ENCODE data around the gene ABO.
"Not testable (repeated sequence)": the region's sequence is repeated elsewhere in the genome, so short reads cannot be mapped to it uniquely, and the experiment has no call there.

ABO gene

DNA sequence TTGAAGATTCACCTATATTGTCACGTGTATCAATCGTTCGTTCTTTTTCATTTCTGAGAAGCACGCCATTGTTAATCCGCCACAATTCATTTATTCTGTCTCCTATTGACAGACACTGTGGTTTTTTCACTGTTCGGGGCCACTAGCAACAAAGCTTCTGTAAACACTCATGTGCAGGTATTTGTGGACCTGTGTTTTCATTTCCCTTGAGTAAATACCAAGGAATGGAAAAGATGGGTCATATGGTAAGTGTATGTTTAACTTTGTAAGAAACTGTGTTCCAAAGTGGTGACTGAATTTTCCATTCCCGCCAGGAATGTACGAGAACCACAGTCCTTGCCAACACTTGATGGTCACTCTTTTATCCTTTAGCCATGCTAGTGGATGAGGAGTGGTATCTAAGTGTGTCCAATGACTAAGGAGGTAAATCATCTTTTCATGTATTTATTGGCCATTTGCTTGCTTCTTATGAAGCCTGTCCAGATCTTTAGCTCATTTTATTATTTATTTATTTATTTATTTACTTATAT lies 10.7 kb downstream of the ABO start:
- no peak for DNase-seq (ENCODE audit: low read depth in 1 of 2, low spot score in 1 of 2)

DNA sequence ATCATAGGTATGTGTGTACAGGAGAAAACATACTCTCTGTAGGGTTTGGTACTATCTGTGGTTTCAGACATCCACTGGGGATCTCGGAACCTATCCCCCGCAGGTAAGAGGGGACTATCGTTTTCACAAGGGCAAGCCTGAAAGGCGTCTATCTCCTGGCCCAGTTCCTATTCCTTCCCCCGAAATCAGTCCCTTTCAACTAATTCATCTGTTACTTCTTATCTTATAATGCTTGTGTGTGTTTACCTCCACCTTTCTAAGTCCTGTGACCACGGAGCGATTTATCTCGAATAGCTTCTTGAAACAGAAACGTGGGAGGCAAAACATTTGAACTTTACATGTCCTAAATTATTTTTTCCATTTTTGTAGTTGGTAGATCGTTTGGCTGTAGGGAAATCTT lies 11.4 kb downstream of the ABO start:
- no peak for DNase-seq (ENCODE audit: low read depth in 1 of 2, low spot score in 1 of 2)

DNA sequence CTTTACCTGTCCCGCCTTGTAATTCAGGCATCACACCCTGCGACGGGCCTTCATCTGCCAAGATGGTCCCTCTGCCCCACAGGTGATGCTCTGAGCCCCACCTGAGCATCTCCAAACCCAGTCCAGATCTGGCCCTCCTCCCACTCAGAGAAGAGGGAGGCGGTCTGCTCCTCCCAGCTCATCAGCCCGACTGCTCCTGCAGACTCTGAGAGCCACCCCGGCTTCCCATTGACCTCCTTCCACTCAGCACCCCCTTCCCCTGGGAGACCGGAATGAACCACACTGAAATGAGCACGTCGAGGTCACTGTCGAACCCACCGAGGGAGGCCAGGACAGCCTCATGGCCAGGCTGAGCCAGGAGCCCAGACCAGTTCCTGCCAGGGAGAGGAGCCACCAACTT lies 12.8 kb downstream of the ABO start:
- DNase-seq (ENCODE audit: low read depth in 1 of 2, low spot score in 1 of 2), result no peak

DNA sequence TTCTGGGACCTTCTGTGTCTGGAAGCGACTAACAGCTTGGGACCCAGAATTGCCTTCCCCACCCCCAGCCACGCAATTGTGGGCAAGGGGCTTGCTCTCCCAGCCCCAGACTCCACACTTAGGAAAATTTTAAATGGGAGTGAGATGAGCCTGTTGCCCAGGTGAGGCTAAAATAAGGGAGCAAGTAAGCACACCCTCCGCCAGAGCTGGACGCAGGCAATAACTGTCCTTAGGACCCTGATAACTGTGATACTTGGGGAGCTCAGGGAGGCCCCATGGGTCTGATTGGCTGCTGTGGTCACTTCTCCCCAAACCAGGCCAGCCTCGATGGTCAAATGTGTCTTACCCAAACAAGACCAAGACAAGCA lies 13.3 kb downstream of the ABO start:
- no peak for DNase-seq (ENCODE audit: low read depth in 1 of 2, low spot score in 1 of 2)

DNA sequence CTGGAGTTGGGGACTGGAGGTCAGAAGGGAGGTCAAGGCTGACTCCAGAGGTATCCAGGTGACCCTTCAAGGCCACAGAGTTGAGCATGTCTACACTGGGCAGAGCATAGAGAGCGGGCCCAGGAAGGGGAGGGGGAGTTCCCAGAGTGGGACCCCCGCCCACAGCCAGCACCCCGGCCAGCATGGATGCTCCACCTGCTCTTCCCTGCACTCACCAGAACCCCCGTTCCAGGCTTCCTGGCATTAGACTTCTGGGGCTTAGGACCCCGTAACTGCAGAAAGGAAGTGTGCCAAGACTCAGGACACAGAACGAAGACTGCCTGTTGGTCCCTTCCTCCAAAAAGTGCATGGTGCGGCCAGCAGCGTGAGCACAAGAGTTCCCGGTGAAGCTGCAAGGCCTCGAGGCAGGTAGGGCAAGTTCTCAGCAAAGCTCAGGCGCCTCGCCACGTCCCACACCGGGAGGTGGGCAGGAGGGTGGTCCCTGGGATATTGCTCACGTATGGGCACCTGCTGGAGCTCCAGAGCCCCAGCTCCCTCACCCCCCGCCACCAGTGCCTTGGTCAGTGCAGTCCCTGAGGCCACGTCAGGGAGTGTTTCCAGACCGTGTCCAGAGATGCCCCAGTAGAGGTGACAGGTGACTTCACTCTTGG lies 13.8 kb downstream of the ABO start:
- DNase-seq (ENCODE audit: low read depth in 1 of 2, low spot score in 1 of 2), result no peak

DNA sequence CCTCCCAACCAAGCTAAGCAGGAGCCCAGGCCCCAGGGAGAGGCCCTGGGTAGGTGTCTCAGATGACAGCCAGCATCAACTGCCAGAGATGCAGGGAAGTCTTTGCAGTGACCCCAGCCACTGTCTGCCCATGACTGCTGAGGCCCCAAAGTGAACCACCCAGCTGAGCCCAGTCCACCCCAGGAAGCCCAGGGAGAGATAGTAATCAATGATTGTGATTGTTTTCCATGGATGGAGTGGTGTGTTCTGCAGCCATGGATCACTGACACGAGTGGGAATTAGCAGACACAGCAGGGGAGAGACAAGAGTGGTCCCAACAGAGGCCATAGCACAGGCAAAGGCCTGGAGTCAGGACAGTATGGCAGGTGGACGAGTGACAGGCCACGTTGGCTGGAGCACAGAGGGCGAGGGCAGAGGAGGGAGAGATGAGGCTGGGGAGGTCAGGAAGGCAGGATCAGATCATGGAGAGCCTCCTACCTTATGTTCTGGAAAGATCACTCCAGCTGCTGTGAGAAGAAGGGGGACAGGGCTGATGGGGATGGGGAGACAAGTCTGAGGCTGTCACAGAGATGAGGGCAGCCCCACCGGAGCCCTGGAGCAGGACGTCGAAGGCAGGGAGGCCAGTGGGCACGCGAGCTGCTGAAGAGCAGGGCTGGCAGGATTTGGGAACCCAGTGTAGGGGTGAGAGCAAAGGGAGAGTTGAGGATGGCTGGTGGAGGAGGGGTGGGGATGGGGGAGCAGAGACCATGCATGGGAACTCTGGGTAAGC lies 14.5 kb downstream of the ABO start:
- DNase-seq (ENCODE audit: low read depth in 1 of 2, low spot score in 1 of 2), result no peak

DNA sequence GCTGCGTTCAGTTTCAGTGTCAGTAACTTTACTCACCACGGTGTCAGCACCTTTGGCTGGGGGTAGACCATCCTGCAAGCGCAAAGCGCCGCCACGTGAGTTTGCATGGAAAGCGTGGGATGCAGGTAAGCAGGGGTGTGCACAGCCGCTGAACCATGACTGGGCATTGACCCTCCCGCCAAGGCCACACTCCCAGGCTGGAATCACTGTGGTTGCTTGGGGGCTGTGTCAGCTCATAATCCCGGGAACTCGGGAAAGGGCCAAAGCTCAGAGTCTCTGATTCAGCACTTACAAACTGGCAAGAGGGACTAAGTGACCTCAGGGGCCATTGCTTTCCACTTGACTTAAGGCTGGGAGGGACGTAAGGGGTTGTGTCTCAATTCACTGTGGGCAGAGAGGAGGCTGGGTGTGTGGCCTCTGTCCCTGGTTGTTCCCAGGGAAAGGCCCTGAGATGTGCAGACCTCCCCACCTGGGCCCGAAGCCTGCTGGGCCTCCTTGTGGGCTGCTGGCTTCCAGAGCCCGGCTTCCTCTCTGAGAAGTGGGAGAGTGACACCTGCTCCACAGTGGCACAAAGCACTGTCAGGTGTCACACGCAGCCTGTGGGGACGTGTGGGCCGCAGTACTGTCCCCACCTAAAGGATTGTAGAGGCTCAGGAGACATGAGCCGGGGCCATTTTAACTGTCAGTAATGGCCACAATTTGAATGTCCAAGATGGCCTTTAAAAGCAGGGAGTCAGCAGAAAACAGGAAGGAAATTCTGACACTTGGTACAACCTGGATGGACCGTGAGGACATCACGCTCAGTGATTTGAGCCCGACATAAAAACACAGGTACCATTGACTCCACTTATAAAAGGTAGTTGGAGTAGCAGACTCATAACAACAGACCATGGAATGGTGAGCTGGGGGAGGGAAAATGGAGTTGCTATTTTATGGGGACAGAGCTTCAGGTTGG lies 16.7 kb downstream of the ABO start:
- DNase-seq (ENCODE audit: low read depth in 1 of 2, low spot score in 1 of 2), result no peak

DNA sequence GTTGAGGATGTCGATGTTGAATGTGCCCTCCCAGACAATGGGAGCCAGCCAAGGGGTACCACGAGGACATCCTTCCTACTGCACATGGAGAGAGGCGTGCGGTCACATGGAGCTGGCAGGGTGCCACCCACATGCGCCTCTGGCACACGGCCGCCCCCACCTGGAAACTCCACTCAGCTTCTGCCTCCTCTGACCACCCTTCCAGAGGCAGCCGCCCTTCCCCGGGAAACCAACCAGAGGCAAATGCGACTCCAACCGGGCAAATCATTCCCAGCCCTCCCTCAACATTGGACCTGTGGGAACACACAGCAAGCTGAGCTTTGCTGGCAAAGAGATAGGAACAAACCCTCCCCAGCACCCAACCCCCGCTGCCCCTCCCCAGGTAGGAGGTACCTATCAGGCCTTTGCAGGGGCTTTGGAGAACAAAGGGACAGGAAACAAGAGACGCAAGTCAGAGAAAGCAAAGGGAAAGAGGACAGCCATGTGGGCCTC lies 17.5 kb downstream of the ABO start:
- DNase-seq (ENCODE audit: low read depth in 1 of 2, low spot score in 1 of 2), result no peak

DNA sequence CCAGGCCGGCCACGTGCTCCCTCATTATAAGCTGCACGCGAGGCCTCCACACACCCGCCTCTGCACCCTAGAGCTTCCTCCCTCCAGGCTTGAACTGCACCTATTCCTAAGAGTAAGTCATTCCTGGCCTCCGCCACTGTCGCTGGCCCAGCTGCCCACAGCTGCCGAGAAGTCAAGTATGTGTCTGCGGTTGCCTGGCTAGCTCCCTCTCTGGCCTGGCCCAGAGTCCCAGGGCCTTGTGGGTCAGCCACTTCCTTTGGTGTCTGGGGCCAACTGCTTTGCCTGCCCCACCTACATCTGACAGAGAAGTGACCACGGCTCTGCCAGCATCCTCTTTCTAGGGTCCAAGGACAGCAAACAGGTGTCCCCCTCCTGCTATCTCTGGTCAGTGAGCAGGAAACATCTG lies 18.3 kb downstream of the ABO start:
- DNase-seq (ENCODE audit: low read depth in 1 of 2, low spot score in 1 of 2), result no peak

DNA sequence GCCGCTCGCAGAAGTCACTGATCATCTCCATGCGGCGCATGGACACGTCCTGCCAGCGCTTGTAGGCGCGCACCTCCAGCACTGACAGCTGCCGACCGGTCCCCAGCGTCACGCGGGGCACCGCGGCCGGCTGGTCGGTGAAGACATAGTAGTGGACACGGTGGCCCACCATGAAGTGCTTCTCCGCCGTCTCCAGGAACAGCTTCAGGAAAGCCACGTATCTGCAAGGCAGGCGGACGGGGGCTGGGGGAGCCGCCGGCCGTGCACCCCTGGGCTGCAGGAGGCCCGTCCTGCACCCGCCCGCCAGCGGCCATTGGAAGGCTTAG lies 18.9 kb downstream of the ABO start:
- DNase-seq (ENCODE audit: low read depth in 1 of 2, low spot score in 1 of 2), result no peak

DNA sequence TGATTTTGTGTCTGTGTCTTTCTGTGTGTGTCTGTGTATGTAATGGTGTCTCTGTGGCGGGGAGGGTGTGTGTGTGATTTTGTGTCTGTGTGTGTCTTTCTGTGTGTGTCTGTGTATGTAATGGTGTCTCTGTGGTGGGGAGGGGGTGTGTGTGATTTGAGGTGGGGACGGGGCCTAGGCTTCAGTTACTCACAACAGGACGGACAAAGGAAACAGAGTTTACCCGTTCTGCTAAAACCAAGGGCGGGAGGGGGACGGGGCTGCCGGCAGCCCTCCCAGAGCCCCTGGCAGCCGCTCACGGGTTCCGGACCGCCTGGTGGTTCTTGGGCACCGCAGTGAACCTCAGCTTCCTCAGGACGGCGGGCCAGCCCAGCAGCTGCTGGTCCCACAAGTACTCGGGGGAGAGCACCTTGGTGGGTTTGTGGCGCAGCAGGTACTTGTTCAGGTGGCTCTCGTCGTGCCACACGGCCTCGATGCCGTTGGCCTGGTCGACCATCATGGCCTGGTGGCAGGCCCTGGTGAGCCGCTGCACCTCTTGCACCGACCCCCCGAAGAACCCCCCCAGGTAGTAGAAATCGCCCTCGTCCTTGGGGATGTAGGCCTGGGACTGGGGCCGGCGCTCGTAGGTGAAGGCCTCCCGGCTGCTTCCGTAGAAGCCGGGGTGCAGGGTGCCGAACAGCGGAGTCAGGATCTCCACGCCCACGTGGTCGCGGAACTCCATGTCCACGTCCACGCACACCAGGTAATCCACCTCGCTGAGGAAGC lies 19.4 kb downstream of the ABO start:
- no peak for DNase-seq (ENCODE audit: low read depth in 1 of 2, low spot score in 1 of 2)

DNA sequence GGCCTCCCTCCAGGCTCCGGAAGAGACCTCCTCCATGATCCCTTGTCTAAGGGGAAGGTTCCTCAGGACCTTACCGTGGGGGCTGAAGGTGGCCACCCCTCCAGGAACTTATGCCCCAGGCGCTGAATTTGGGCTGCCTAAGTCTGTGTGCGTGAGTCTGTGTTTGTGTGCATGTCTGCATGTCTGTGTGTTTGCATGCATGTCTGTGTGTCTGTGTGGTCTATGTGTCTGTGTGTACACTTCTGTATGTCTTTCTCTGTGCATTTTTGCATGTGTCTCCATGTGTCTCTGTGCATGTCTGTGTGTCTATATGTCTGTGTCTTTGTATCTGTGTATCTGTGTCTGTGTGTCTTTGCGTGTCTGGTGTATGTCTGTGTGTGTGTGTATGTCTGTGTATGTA lies 20.5 kb downstream of the ABO start:
- no peak for DNase-seq (ENCODE audit: low read depth in 1 of 2, low spot score in 1 of 2)

DNA sequence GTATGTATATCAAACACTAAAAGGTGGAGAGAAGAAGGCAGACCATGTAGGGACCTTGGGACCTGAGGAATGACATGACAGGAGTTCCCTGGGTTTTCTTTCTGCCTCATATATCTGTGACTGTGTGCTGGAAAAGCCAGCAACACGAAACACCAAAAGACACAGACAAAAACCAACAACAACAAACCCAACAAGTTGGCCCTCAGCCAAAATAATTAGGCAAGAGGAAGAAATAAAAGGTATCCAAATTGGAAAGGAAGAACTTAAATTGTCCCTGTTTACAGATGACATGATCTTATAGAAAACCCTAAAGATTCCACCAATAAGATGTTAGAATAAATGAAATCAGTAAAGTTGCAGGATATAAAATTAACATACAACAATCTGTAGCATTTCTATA lies 21.7 kb downstream of the ABO start:
- DNase-seq (ENCODE audit: low read depth in 1 of 2, low spot score in 1 of 2), result no peak

DNA sequence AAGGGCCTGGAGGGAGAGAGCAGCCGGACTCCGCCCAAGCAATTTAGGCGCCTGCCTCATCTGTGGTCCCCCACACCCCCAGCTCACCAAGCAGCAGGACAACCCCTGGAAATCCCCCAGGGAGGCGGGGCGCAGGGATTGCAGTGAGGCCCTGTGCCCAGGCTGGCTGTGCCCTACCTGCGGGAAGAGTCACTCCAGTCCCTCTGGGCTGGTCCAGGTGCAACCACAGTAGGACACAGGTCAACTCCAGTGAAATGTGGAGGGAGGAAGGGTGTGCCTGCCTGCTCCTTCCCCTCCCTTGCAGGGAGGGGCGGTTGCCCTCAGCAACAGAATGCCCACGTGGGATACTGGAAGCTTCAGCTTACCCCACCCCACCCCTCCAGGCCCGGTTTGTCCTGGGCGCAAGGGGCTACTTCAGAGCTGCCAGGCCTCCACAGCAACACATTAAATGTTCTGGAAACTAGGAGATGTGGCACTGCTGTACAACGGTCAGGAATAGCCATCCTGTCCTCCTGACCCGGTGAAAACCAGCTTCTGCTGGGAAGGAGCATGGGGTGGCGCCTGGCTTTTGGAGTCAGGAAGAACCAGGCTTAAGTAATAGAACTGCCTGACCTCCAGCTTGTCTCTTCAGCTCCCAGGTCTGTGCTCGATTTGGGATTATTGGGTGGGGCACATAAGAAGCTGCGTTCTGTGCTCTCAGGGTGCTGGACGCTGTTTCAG lies 22.5 kb downstream of the ABO start:
- no peak for DNase-seq (ENCODE audit: low read depth in 1 of 2, low spot score in 1 of 2)

DNA sequence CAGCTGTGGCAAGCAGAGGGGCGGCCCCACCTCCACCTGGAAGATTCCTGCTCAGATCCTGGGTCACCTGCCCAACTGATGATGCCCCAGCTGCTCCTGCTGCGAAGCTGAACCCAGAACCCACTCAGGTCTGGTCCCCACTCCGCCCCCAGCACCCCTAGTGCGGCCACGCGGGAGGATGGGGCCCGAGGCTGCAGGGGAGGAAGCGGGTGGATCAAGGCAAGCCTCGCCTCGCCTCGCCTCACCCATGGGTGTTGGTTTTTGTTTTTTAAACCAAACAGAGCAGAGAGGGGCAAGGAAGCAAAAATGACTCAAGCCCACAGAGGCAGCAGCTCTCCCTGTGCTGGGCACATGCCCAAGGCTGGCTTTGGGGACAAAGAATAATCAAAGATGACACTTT lies 23.2 kb downstream of the ABO start:
- no peak for DNase-seq (ENCODE audit: low read depth in 1 of 2, low spot score in 1 of 2)

DNA sequence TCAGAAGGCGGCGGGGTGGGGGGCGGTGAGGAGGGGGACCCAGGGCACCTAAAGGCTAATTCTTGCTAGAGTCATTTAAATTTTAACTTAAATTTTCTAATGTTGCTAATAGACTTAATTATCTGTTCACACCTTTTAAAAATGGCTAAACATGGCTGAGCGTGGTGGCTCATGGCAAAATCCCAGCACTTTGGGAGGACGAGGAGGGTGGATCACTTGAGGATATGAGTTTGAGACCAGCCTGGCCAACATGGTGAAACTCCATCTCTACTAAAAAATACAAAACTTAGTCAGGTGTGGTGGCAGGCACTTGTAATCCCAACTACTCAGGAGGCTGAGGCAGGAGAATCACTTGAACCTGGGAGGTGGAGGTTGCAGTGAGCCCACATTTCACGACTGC lies 23.8 kb downstream of the ABO start:
- not testable (repeated sequence) for DNase-seq (ENCODE audit: low read depth in 1 of 2, low spot score in 1 of 2)

DNA sequence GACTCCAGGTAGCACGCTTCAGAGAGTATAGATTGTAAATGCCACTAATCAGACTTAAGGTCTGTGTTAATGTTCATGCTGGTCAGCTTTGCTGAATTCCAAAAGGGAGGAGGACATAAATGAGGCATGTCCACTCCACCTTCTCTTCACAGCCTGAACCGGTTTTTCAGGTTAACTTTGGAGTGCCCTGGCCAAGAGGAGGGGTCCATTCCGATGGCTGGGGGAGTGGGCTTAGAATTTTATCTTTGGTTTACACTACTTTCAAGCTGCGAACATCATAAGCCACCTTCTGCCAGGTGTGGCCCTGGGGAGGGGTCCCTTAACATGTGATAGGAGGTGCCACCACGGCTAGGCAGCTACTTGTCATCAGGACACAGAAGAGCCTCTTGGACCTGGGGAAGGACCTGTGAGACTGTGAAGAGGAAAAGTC lies 24.2 kb downstream of the ABO start:
- DNase-seq (ENCODE audit: low read depth in 1 of 2, low spot score in 1 of 2), result no peak

DNA sequence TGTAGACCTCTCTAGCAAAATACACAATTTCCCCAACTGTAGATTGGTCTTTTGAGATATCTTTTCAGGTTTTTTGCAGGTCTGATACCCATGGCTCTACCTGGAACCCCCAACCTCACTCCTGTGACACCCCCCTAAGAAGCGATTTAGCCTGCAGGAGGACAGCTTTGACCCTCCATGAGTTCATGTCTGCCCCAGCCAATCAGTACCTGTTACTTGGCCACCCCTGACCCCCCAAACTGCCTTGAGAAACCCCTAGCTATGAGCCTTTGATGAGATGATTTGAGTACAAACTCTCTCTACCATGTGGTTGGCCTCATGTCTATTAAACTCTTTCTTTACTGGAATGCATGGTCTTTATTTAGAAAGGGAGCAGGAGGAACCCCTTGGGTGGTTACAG lies 25.7 kb downstream of the ABO start:
- no peak for DNase-seq (ENCODE audit: low read depth in 1 of 2, low spot score in 1 of 2)

DNA sequence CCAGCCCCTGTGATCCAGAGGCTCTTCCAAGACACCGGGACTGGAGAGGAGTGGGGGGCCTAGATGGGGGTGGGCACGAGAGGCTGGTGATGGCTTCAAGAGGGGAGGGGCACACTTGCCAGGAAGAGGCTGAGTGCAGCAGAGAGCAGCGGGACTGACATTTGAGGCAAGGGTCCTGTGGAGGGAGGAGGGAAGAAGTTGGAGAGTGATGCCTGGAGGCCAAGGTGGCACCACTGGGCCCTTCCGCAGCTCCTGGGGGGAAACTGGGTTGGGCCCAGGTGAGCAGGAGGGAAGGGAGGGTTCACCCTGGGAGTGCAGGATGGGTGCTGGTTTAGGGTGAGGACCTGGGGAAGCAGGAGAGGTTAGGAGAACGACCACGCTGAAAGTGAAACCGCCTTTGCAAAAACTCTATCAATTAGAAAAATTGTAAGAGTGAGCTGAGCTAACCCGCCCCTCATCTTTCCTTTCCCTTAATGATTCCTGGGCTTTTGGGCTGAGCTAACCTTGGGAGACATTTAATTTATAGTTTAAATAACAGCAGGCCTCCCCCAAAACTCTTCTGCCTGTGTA lies 26.2 kb downstream of the ABO start:
- DNase-seq (ENCODE audit: low read depth in 1 of 2, low spot score in 1 of 2), result no peak

DNA sequence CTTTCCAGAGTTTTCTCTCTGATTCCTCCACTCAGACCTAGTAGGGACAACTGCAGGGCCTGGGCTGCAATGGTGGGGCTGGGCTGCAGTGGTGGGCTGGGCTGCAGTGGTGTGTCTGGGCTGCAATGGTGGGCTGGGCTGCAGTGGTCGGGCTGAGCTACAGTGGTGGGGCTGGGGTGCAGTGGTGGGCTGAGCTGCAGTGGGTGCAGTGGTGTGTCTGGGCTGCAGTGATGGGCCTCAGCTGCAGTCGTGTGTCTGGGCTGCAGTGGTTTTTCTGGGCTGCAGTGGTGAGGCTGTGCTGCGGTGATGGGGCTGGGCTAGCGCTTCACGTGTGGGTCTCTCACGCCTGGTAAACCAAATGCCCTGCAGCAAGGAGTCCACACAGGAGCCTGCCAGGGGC lies 27.4 kb downstream of the ABO start:
- DNase-seq (ENCODE audit: low read depth in 1 of 2, low spot score in 1 of 2), result no peak
